OCI-LY3 (cell line): ENCODE results near the gene SHQ1.

ENCODE experiments used
- CTCF ChIP-seq: fragments of 200-600, 300-600 bp; sonication (generic); IDR thresholded peaks from 2 replicates; pipeline ENCODE4 v1.5.1; 2014; ENCODE audit warnings: antibody characterized with exemption, low read length, low read depth
- EZH2phosphoT487 ChIP-seq: fragments of 200-600 bp; shearing (Covaris generic); IDR thresholded peaks from 2 replicates; pipeline ENCODE4 v1.6.1; 2018; ENCODE audit warnings: antibody characterized with exemption, mixed run types, low read depth

- no peak for TF ChIP-seq CTCF
- no peak for TF ChIP-seq EZH2phosphoT487
Measured at GRCh38 chr3:72719137-72719536, 129.1 kb downstream of the SHQ1 start.
